Measurements from ENCODE around the gene TMEM132D.

Gene TMEM132D

DNA sequence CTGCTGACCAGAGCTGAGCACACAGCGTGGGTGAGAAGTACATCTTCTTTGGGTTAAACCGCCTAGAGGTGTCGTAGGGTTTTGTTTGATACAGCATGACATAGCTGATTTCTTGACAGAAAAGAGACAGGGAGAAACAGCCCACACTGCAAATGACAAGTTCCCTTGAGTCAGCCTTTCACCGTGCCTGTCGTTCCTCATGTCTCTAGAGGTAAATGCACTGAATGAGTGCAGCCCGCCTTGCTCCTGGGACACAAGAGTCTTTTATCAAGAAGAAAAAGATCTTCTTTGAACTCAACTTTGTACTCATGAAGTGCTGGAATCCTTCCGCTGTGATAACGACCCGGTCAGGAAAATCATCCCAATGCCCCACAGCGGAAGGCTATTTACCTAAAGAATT, 77.6 kb downstream of the TMEM132D start:
- no peak for DNase-seq (ENCODE audit: low spot score)

DNA sequence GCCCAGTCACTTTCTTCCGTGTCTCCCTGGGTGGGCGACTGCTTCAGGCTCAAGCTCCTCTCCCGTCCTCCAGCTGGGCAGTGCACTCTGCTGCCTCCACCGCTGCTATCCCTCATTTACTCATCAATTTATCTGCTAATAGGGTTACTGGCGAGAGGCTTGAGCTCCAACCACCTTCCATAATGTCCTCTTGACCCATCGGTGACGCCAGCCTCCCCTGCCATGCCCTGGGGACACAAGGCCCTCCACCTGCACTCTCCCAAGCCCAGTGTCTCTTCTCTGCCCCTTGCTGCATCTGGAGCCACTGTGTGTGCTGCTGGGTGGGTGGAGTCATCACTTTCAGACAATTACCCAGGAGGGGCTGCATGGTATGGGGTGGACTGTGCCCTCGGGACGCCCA, 78.5 kb downstream of the TMEM132D start:
- no peak for DNase-seq (ENCODE audit: low spot score)

GRCh38 chr12:129821964-129822363, 81.9 kb downstream of the TMEM132D start:
- DNase-seq (ENCODE audit: low spot score) = no peak

GRCh38 chr12:129819391-129819790, 84.4 kb downstream of the TMEM132D start:
- peak; percentile 8 for DNase-seq (ENCODE audit: low spot score)

GRCh38 chr12:129815846-129816245, 88.0 kb downstream of the TMEM132D start:
- DNase-seq (ENCODE audit: low spot score) = no peak

DNA sequence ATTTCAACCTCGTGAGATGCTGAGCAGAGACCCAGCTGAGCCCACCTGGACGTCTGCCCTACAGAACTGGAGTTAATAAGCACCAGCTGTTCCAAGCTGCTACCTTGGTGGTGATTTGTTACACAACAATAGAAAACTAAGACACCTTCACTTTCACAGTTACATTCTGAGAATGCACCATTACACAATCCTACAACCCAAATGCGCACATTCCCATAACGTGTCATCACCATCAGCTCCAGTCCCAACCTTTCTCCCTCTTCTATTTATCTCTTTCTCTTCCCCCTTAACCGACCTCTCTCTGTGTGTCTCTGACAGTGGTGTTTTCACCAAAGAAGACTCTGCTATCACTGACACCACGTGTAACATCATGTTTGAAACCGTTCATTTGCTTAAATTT, 91.9 kb downstream of the TMEM132D start:
- no peak for DNase-seq (ENCODE audit: low spot score)

GRCh38 chr12:129807136-129807535, 96.7 kb downstream of the TMEM132D start:
- DNase-seq (ENCODE audit: low spot score) = no peak

GRCh38 chr12:129791396-129791795, 112.4 kb downstream of the TMEM132D start:
- DNase-seq (ENCODE audit: low spot score) = no peak

DNA sequence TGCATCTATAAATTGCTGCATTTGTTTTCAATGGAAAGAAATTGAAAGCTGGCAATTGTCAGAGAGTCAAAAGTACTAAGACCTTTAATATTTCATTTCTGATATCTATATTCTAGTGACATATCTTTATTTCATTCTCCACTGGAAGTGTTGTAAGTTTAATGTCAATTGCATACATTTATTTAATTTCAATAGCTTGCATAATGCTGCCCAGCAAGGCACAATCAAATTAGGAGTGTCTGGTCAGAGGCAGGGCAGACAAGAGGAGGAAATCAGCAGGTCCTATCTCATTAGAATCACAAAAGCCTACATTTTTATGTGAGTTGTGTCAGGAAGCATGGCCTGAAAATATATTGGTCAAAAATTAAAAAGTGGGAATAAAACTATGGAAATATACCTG, 112.9 kb downstream of the TMEM132D start:
- DNase-seq (ENCODE audit: low spot score) = no peak

GRCh38 chr12:129790331-129790730, 113.5 kb downstream of the TMEM132D start:
- DNase-seq (ENCODE audit: low spot score) = no peak

- DNase-seq (ENCODE audit: low spot score) = no peak
Measured at GRCh38 chr12:129789921-129790320, 113.9 kb downstream of the TMEM132D start.

DNA sequence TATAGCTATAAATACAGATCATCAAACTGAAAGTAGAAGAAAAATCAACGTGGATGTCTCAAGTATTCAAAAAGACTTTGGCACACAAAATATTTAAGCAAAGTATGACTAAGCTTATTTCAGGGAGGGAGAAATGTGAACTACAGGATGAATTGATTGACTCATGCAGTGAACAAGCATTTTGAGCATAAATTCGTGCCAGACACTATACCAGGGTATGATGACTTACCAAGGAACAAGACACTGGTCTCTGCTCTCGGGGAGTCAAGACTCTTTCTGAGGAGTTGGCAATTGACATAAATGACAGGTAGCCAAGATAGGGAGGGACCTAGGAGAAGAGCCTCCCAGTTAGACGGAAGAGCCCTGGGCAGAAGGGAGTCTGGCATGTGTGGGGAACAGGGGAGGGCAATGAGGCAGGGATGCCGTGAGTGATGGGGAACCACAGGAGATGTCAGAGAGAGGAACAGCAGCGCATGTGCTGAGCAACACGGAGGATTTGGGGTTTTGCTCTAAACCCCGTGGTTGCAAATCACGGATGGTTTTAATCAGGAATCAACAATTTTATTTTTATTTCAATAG, 115.2 kb downstream of the TMEM132D start:
- DNase-seq (ENCODE audit: low spot score) = peak; percentile 41

- DNase-seq (ENCODE audit: low spot score) = no peak
Measured at GRCh38 chr12:129779989-129780388, 123.8 kb downstream of the TMEM132D start.

- no peak for DNase-seq (ENCODE audit: low spot score)
Measured at GRCh38 chr12:129779033-129779432, 124.8 kb downstream of the TMEM132D start.

DNA sequence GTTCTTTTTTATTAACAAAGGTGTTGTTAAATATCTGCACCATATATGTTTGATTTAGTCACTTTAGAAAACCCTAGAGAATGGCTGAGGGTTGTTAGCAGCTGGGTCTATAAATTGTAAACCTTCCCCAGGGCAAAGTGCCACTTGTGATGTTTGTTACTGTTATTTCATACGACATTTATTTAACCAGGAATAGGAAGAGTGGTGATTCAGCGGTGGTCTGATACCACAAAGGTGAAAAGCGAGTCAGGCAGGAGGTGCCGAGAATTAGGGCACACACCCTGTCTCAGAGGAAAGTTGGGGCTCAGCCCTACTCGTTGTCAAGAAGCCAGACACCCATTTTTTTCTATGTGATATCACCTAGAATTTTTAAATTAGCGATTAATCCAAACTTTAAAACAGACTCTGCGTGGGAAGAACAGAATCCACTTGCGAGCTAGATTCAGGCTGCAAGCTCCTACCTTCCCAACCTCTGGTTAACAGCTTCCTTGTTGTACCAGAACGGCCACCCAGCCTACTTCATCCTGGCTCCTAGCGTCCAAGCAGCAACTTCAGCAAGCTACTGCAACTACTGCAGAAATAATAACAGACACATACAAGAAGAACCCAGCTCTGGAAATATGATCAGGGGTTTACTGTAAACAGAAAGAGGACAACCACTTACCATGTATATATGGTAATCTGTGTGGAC, 126.7 kb downstream of the TMEM132D start:
- no peak for DNase-seq (ENCODE audit: low spot score)

GRCh38 chr12:129772501-129773493, 131.0 kb downstream of the TMEM132D start:
- no peak for DNase-seq (ENCODE audit: low spot score)

DNA sequence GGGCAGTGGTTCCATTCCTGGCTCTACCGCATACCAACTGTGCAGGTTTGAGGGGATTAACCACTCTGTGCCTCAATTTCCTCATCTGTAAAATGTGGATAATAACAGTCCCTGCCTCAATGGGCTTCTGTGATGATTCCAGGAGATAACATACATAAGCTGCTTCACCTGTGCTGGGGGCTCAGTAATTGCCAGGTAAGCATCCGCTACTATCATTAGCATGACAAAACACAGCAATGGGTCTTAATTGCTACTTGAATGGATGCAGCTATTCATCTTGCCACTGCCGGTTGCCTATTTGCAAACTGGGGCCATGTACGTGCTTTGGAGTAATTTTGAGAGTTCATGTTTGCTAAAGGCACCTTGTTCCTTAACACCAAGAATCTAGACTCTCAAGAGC, 132.6 kb downstream of the TMEM132D start:
- no peak for DNase-seq (ENCODE audit: low spot score)

DNA sequence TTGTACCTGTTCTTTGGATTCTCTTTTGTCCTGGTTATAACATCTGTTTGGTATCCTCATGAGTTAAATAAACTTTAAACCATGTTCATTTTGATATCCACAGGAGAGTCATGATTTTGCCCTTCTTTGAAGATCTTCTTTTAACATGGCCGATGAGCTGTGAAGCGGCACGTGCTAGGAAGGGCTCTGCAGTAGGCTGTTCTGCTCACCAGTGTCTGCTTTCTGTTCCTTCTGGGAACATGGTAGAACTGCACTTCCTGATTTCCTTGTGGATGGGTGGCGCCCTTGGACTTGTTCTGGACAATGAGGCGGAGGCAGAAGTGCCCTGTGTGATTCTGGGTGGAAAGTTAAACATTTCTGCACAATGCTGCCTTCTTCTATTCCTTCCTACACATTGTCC, 138.1 kb downstream of the TMEM132D start:
- no peak for DNase-seq (ENCODE audit: low spot score)

DNA sequence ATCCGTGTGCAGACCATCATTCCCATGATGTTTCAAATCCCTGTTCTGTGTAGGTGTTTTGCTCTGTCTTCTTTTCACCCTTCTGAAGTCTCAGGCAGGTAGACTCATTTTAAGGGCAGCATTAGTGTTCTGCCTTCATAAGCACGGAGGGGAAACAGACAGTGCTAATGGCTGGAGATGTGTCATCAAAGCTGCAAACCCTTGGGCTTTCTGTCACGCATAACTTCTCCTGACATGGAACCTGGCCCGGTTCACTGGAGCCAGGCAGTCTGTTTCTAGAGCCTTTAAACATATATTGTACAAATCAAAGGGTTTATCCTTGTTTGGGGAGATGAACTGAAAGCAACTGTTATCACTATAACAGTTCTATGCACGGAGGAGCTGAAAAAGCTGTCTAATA, 141.4 kb downstream of the TMEM132D start:
- no peak for DNase-seq (ENCODE audit: low spot score)

DNA sequence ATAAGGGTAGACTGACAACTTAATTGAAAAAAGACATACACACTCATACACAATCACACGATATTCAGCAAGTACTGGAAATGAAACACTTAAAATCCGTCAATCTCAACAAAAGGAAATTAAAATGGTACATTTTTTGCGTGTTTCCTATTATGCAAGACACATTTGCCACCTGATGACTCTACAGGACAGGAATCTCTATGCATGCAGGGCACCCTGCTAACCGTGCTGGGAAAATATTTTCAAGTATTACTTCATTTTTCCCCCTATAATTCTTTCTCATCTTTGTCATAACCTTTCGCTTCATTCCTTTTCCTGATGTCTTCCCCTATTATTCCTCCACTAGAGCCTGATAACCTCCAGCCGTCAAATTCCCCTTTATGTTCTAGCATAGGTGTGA, 150.2 kb downstream of the TMEM132D start:
- no peak for DNase-seq (ENCODE audit: low spot score)

DNA sequence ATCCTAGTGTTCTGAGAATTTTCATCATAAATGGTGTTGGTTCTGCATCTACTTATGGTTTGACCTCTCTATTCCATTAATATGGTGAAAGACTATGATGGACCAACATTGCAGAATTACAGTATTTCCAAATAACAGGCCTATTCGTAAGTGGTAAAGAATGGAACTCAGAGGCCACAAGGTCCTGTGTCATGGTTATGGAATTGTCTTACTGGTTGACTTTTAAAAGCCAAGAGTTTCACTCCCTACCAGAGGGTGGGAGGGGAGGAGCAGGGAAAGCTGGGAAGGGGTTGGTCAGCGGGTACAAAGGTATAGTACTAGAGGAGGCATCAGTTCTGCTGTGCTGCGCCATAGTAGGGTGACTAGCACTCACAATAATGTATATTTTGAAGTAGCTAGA, 153.4 kb downstream of the TMEM132D start:
- DNase-seq (ENCODE audit: low spot score) = no peak

DNA sequence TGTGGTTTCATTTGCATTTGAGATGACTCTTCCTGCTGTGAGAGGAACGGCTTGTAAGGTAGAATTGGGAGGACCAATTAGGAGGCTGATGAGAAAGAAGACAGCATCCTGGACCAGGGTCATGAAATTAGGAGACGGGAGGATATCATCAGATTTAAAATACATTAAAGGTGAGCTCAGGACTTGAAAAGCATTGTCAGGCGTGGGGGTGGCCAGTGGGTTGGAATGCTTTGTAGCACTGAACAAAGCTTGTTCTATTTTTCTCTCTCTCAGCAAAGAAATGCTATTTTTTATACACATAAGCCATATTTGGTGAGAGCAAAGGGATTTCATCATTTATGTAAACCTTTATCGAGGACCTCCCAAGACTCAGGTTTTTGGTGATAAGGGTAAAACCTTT, 157.5 kb downstream of the TMEM132D start:
- no peak for DNase-seq (ENCODE audit: low spot score)

- DNase-seq (ENCODE audit: low spot score) = no peak
Measured at GRCh38 chr12:129729170-129729569, 174.7 kb downstream of the TMEM132D start.
